HepG2 (cell line): ENCODE measurements around the gene SGSH. TPM values are rescaled to one million over a fixed set of nuclear protein-coding genes. Genes with fewer than 3 reads are reported as not detected.

Experiments
- ATAC-seq: fragments of 200-7000 bp; cut with Tn5 transposase; 3 replicates; pipeline ENCODE4 v1.9.1; 2020; ENCODE audit warnings: mild to moderate bottlenecking, moderate library complexity
- BruUV-seq: library from RNA; stranded (reverse); fragments of 400-500 nt; replicated peaks from 2 replicates; lab custom pipeline; 2021; lab: Mats Ljungman, UMichigan
- CTCF ChIA-PET: fragments of 300-600 bp; formaldehyde crosslinking; extraction: SDS; loops from one replicate; lab custom pipeline; 2021; ENCODE audit warnings: low total read pairs, inconsistent platforms, low intra/inter-chr PET ratio; lab: Yijun Ruan, JAX
- POLR2A ChIA-PET: fragments of 350-600 bp; sonication (Branson Sonifier 250); formaldehyde crosslinking; loops from one replicate; lab custom pipeline; 2020; ENCODE audit warnings: antibody characterized with exemption, inconsistent platforms; lab: Yijun Ruan, JAX
- DNase-seq: peaks from one replicate; pipeline ENCODE4 v3.0.0-alpha.2; 2015; ENCODE audit warnings: low spot score
- FAIRE-seq: peaks from 3 replicates; lab custom pipeline; 2011; peaks lifted over from hg19 to GRCh38; lab: Jason Lieb, UNC
- H2AFZ ChIP-seq: one replicate; pipeline ENCODE4 v1.6.1; 2011; ENCODE audit warnings: low read length, inconsistent platforms
- H3K27ac ChIP-seq: fragments of 300-600 bp; 3 replicates; pipeline ENCODE4 v1.8.0; 2011; ENCODE audit warnings: mixed run types, mild to moderate bottlenecking, mixed read lengths, low read length, inconsistent platforms; ENCODE audit not compliant: insufficient read depth; ENCODE audit errors: extremely low read length
- H3K27me3 ChIP-seq, 2 experiments: fragments of 200-600 bp in 1 of 2; 2 replicates in 1 of 2; 3 replicates in 1 of 2; pipeline versions ENCODE4 v1.6.0 to v1.8.0; 2011; ENCODE audit warnings: low read length in 2 of 2, mild to moderate bottlenecking in 2 of 2, moderate library complexity in 2 of 2, inconsistent platforms in 1 of 2; ENCODE audit not compliant: insufficient read depth in 2 of 2, control insufficient read depth in 1 of 2
- H3K36me3 ChIP-seq, 2 experiments: fragments of 200-600 bp in 1 of 2; replicated peaks in 1 of 2; 2 replicates in 1 of 2; 3 replicates in 1 of 2; pipeline versions ENCODE4 v1.5.1 to v1.8.0; 2011; ENCODE audit warnings: low read length in 2 of 2, inconsistent platforms in 1 of 2; ENCODE audit not compliant: insufficient read depth in 2 of 2, control insufficient read depth in 1 of 2
- H3K4me1 ChIP-seq: 2 replicates; pipeline ENCODE4 v1.5.1; 2012; ENCODE audit warnings: low read length, inconsistent platforms; ENCODE audit not compliant: insufficient read depth
- H3K4me2 ChIP-seq: 2 replicates; pipeline ENCODE4 v1.6.0; 2011; ENCODE audit warnings: low read depth, low read length, inconsistent platforms
- H3K4me3 ChIP-seq, 3 experiments: fragments of 200-600 bp in 1 of 3; sonication (generic), shearing (Covaris generic) in 1 of 3; replicated peaks in 1 of 3; 2 replicates each; pipeline ENCODE4 v1.5.1; 2011 to 2016; ENCODE audit warnings: low read length in 3 of 3, inconsistent platforms in 2 of 3, low read depth in 2 of 3, mild to moderate bottlenecking in 2 of 3, control low read depth in 1 of 3, mixed read lengths in 1 of 3; ENCODE audit not compliant: insufficient read depth in 1 of 3
- H3K79me2 ChIP-seq: one replicate; pipeline ENCODE4 v1.6.1; 2011; ENCODE audit warnings: low read length, inconsistent platforms; ENCODE audit not compliant: insufficient read depth
- H3K9ac ChIP-seq: 2 replicates; pipeline ENCODE4 v1.6.0; 2011; ENCODE audit warnings: mild to moderate bottlenecking, low read depth, low read length, inconsistent platforms; ENCODE audit not compliant: insufficient read depth
- H3K9me3 ChIP-seq: 2 replicates; pipeline ENCODE4 v1.5.1; 2012; ENCODE audit warnings: mild to moderate bottlenecking, low read length
- H4K20me1 ChIP-seq: 2 replicates; pipeline ENCODE4 v1.6.0; 2011; ENCODE audit warnings: inconsistent platforms, mild to moderate bottlenecking, low read length, moderate library complexity; ENCODE audit not compliant: insufficient read depth
- AGO1 ChIP-seq: fragments of 200-400 bp; formaldehyde crosslinking; IDR thresholded peaks from 2 replicates; pipeline ENCODE4 v1.6.1; 2017; ENCODE audit warnings: mild to moderate bottlenecking, low read depth, low read length, moderate library complexity; ENCODE audit not compliant: poor library complexity, severe bottlenecking
- BCL3 ChIP-seq: sonication (generic); formaldehyde crosslinking; IDR thresholded peaks from 2 replicates; pipeline ENCODE4 v1.5.1; 2020; ENCODE audit warnings: mild to moderate bottlenecking, missing genetic modification reagents, moderate library complexity
- CEBPG ChIP-seq: IDR thresholded peaks from 2 replicates; pipeline ENCODE4 v1.6.1; 2016
- ELF1 ChIP-seq: sonication (generic); formaldehyde crosslinking; IDR thresholded peaks from 2 replicates; pipeline ENCODE4 v1.4.0; 2020; ENCODE audit warnings: missing genetic modification reagents
- KDM2A ChIP-seq: sonication (generic); formaldehyde crosslinking; IDR thresholded peaks from 2 replicates; pipeline ENCODE4 v1.4.0; 2020; ENCODE audit warnings: low read depth, missing genetic modification reagents, borderline replicate concordance
- MED1 ChIP-seq: sonication (generic); formaldehyde crosslinking; IDR thresholded peaks from 2 replicates; pipeline ENCODE4 v1.4.0; 2020; ENCODE audit warnings: missing genetic modification reagents
- MIER3 ChIP-seq: IDR thresholded peaks from 2 replicates; pipeline ENCODE4 v1.6.1; 2016; ENCODE audit warnings: missing compliant biosample characterization, borderline replicate concordance
- RAD51 ChIP-seq: fragments of 450-650 bp; IDR thresholded peaks from 2 replicates; pipeline ENCODE4 v1.6.1; 2016; ENCODE audit warnings: borderline replicate concordance
- RBAK ChIP-seq: sonication (generic); formaldehyde crosslinking; IDR thresholded peaks from 2 replicates; pipeline ENCODE4 v1.5.1; 2020; ENCODE audit warnings: mild to moderate bottlenecking, missing genetic modification reagents
- REL ChIP-seq: sonication (generic); formaldehyde crosslinking; conservative IDR thresholded peaks from 2 replicates; pipeline ENCODE4 v1.8.0; 2022; ENCODE audit warnings: mild to moderate bottlenecking, missing genetic modification reagents, moderate library complexity
- RNF219 ChIP-seq: sonication (generic); formaldehyde crosslinking; IDR thresholded peaks from 2 replicates; pipeline ENCODE4 v1.5.0; 2020; ENCODE audit warnings: mild to moderate bottlenecking, missing genetic modification reagents
- TFAP4 ChIP-seq: sonication (generic); IDR thresholded peaks from 2 replicates; pipeline ENCODE4 v1.6.1; 2016; ENCODE audit warnings: low read depth, borderline replicate concordance
- ZBTB8A ChIP-seq: sonication (generic); formaldehyde crosslinking; IDR thresholded peaks from 2 replicates; pipeline ENCODE4 v1.4.0; 2020; ENCODE audit warnings: mild to moderate bottlenecking, low read depth, missing genetic modification reagents, borderline replicate concordance
- ZNF326 ChIP-seq: sonication (generic); formaldehyde crosslinking; IDR thresholded peaks from 2 replicates; pipeline ENCODE4 v1.4.0; 2020; ENCODE audit warnings: missing genetic modification reagents, borderline replicate concordance
- ZNF558 ChIP-seq: sonication (generic); formaldehyde crosslinking; IDR thresholded peaks from 2 replicates; pipeline ENCODE4 v1.9.0; 2022; ENCODE audit warnings: mild to moderate bottlenecking, missing genetic modification reagents, borderline replicate concordance
- ZNF768 ChIP-seq: sonication (generic); formaldehyde crosslinking; IDR thresholded peaks from 2 replicates; pipeline ENCODE4 v1.4.0; 2020; ENCODE audit warnings: missing genetic modification reagents
- ZNF770 ChIP-seq: sonication (generic); formaldehyde crosslinking; IDR thresholded peaks from 2 replicates; pipeline ENCODE4 v1.5.0; 2020; ENCODE audit warnings: mild to moderate bottlenecking, missing genetic modification reagents
- ZNF773 ChIP-seq: sonication (generic); formaldehyde crosslinking; IDR thresholded peaks from 2 replicates; pipeline ENCODE4 v1.4.0; 2020; ENCODE audit warnings: missing genetic modification reagents, borderline replicate concordance
- ZNF850 ChIP-seq: sonication (generic); formaldehyde crosslinking; conservative IDR thresholded peaks from 2 replicates; pipeline ENCODE4 v1.9.0; 2021; ENCODE audit warnings: mild to moderate bottlenecking, missing genetic modification reagents
- ZNF879 ChIP-seq: sonication (generic); formaldehyde crosslinking; IDR thresholded peaks from 2 replicates; pipeline ENCODE4 v1.8.1; 2023; ENCODE audit warnings: missing genetic modification reagents
- WGBS: methylation state at CpG from one replicate; pipeline ENCODE4 v1.1.6; 2017; ENCODE audit warnings: low lambda C conversion rate; 5-methylcytosine and 5-hydroxymethylcytosine counted together
- in situ Hi-C: cut with HindIII; loops from 2 replicates; pipeline ENCODE4 v1.10.0; 2017; ENCODE audit warnings: low pct_unique_long_range_greater_than_20kb; ENCODE audit not compliant: extremely low pct_ligation_motif_present
- intact Hi-C: fragments of 100-400 bp; cut with micrococcal nuclease; formaldehyde crosslinking; loops from one replicate; pipeline ENCODE4 v1.10.0; 2022; ENCODE audit not compliant: unreplicated experiment
- polyA plus RNA-seq, 8 experiments: library from polyadenylated mRNA; depleted of rRNA in 3 of 8; stranded (reverse) in 7 of 8; unstranded in 1 of 8; fragments of >200 nt; fragmentation: Illumina TruSeq in 4 of 8; extraction: Trizol in 4 of 8; gene quantifications; 2 replicates each; pipeline versions ENCODE4 v1.2.1 to v1.2.3, GENCODE V29; 2011 to 2016; ENCODE audit warnings: low read depth in 4 of 8, missing spikeins in 1 of 8, mixed read lengths in 1 of 8; ENCODE audit not compliant: insufficient read depth in 1 of 8
- total RNA-seq, 5 experiments: library from RNA; depleted of rRNA; stranded (reverse); fragments of >200 nt; fragmentation: Illumina TruSeq; extraction: Trizol; gene quantifications; 2 replicates each; pipeline ENCODE4 v1.2.3, GENCODE V29; 2016; ENCODE audit warnings: low read depth in 1 of 5

The SGSH gene
- total and polyA plus RNA-seq, 2 of the 13 experiments (the other 11 are each of a cell fraction or from before 2014, with no cell fraction given) = 12.2 to 17.6 TPM

GRCh38 chr17:80212511-80212910 is 7.6 kb downstream of the SGSH start:
- 95% methylated on average over 12 of the region's 12 CpGs for WGBS
- Histone ChIP-seq H2AFZ (no peak overlapping the region), H3K9me3 (no peaks in the 10 kb centered on the region), H4K20me1 (no peaks in the 10 kb centered on the region), H3K4me2 (no peak overlapping the region), H3K36me3 (peaks cover 22 to 48% of the 10 kb centered on the region in 2 experiments), H3K4me3 (no peak overlapping the region), H3K9ac (no peak overlapping the region), H3K27me3 (no peaks in the 10 kb centered on the region), H3K79me2 (no peaks in the 10 kb centered on the region), H3K27ac (no peak overlapping the region), H3K4me1 (no peaks in the 10 kb centered on the region)
- ChIA-PET CTCF (no interaction called here), POLR2A (interaction anchor here (1.7 kb wide), 1 partner anchor 8 kb away, joined by 5 read pairs; the partner anchor contains the start of genes SGSH and SLC26A11)
- BruUV-seq = no TSS peak
- intact Hi-C loops (no loop called here), in situ Hi-C loops (no loop called here)
- DNase-seq (no peak), FAIRE-seq (no peak), ATAC-seq (no peak)
- no peak for TF ChIP-seq ZNF326
- TF ChIP-seq ZNF768 (CRISPR knock-in tag) = no peak
- no peak for TF ChIP-seq TFAP4
- no peak for TF ChIP-seq MIER3 (CRISPR knock-in tag)
- no peak for TF ChIP-seq RBAK (CRISPR knock-in tag)
- TF ChIP-seq ZNF850 = no peak
- no peak for TF ChIP-seq ELF1 (CRISPR knock-in tag)
- TF ChIP-seq BCL3 (CRISPR knock-in tag) = no peak
- TF ChIP-seq AGO1 = no peak
- no peak for TF ChIP-seq REL
- TF ChIP-seq ZNF879 = no peak
- no peak for TF ChIP-seq ZNF558 (CRISPR knock-in tag)
- TF ChIP-seq ZNF770 (CRISPR knock-in tag) = no peak
- TF ChIP-seq KDM2A (CRISPR knock-in tag) = no peak
- no peak for TF ChIP-seq RNF219 (CRISPR knock-in tag)
- no peak for TF ChIP-seq CEBPG (CRISPR knock-in tag)
- TF ChIP-seq MED1 = no peak
- TF ChIP-seq ZBTB8A (CRISPR knock-in tag) = no peak
- no peak for TF ChIP-seq ZNF773 (CRISPR knock-in tag)
- TF ChIP-seq RAD51 = no peak
